Keratinocyte (primary cell): ENCODE measurements around the gene STXBP5L. TPM values are rescaled to one million over a fixed set of nuclear protein-coding genes. Genes with fewer than 3 reads are reported as not detected.
A peak's percentile ranks its signal among the peaks of the same experiment; 100 is the strongest.

Source experiments
- DNase-seq: peaks from one replicate; pipeline ENCODE4 v3.0.0-alpha.2; 2011; ENCODE audit warnings: low read depth, missing footprints, low spot score
- FAIRE-seq: peaks from 2 replicates; lab custom pipeline; 2011; peaks lifted over from hg19 to GRCh38; lab: Jason Lieb, UNC
- H2AFZ ChIP-seq: 2 replicates; pipeline ENCODE4 v1.6.0; 2012; ENCODE audit warnings: low read length, control low read depth, inconsistent platforms; ENCODE audit not compliant: control insufficient read depth
- H3K27ac ChIP-seq: 2 replicates; pipeline ENCODE4 v1.5.1; 2011; ENCODE audit warnings: low read length; ENCODE audit not compliant: control insufficient read depth, insufficient read depth
- H3K27me3 ChIP-seq: 3 replicates; pipeline ENCODE4 v1.6.0; 2011; ENCODE audit warnings: low read length; ENCODE audit not compliant: control insufficient read depth, insufficient read depth; ENCODE audit errors: extremely low read depth
- H3K36me3 ChIP-seq, 2 experiments: 2 replicates in 1 of 2; 3 replicates in 1 of 2; pipeline ENCODE4 v1.5.1; 2011; ENCODE audit warnings: low read length in 2 of 2, mild to moderate bottlenecking in 1 of 2; ENCODE audit not compliant: control insufficient read depth in 2 of 2, insufficient read depth in 2 of 2; ENCODE audit errors: extremely low read depth in 1 of 2
- H3K4me1 ChIP-seq: 3 replicates; pipeline ENCODE4 v1.5.1; 2011; ENCODE audit warnings: low read length; ENCODE audit not compliant: control insufficient read depth, insufficient read depth; ENCODE audit errors: extremely low read depth
- H3K4me2 ChIP-seq: 3 replicates; pipeline ENCODE4 v1.6.0; 2011; ENCODE audit warnings: low read depth, low read length; ENCODE audit not compliant: control insufficient read depth, insufficient read depth; ENCODE audit errors: extremely low read depth
- H3K4me3 ChIP-seq, 3 experiments: fragments of 200-600 bp in 1 of 3; sonication (generic) in 1 of 3; 2 replicates in 2 of 3; 3 replicates in 1 of 3; pipeline ENCODE4 v1.5.1; 2011 to 2016; ENCODE audit warnings: low read length in 3 of 3, mild to moderate bottlenecking in 3 of 3, control low read depth in 2 of 3, inconsistent platforms in 1 of 3, low read depth in 1 of 3, mixed read lengths in 1 of 3, mixed run types in 1 of 3, moderate library complexity in 1 of 3; ENCODE audit not compliant: control insufficient read depth in 2 of 3, insufficient read depth in 2 of 3; ENCODE audit errors: extremely low read depth in 1 of 3
- H3K79me2 ChIP-seq: 2 replicates; pipeline ENCODE4 v1.6.0; 2012; ENCODE audit warnings: low read length; ENCODE audit not compliant: control insufficient read depth, insufficient read depth
- H3K9ac ChIP-seq: 3 replicates; pipeline ENCODE4 v1.6.0; 2011; ENCODE audit warnings: low read length; ENCODE audit not compliant: control insufficient read depth, insufficient read depth; ENCODE audit errors: extremely low read depth
- H3K9me1 ChIP-seq: 3 replicates; pipeline ENCODE4 v1.6.0; 2011; ENCODE audit warnings: low read length; ENCODE audit not compliant: control insufficient read depth, insufficient read depth; ENCODE audit errors: extremely low read depth
- H3K9me3 ChIP-seq: 2 replicates; pipeline ENCODE4 v1.5.1; 2012; ENCODE audit warnings: low read depth, low read length; ENCODE audit not compliant: control insufficient read depth
- H4K20me1 ChIP-seq: 3 replicates; pipeline ENCODE4 v1.6.0; 2011; ENCODE audit warnings: low read length; ENCODE audit not compliant: control insufficient read depth, insufficient read depth; ENCODE audit errors: extremely low read depth
- CTCF ChIP-seq, 3 experiments: IDR thresholded peaks in 1 of 3; conservative IDR thresholded peaks in 1 of 3; optimal IDR thresholded peaks in 1 of 3; 2 replicates in 2 of 3; 3 replicates in 1 of 3; pipeline versions ENCODE3 to v1.5.1; 2011; ENCODE audit warnings: low read length in 3 of 3, mild to moderate bottlenecking in 3 of 3, moderate library complexity in 2 of 3, control low read depth in 1 of 3, inconsistent platforms in 1 of 3; ENCODE audit not compliant: insufficient read depth in 2 of 3; ENCODE audit errors: extremely low read depth in 1 of 3
- EZH2 ChIP-seq: IDR thresholded peaks from one replicate; pipeline ENCODE4 v1.6.1; 2012; ENCODE audit warnings: inconsistent platforms, mild to moderate bottlenecking, low read length, moderate library complexity
- dilution Hi-C: fragments of 300-500 bp; cut with MboI; formaldehyde crosslinking; loops from one replicate; pipeline ENCODE4 v1.7.0; 2020; ENCODE audit warnings: low sequenced_read_pairs; ENCODE audit not compliant: extremely low pct_ligation_motif_present
- polyA minus RNA-seq, 3 experiments: library from RNA; depleted of rRNA, polyadenylated mRNA; stranded (reverse); fragments of >200 nt; gene quantifications; 1 replicate in 1 of 3; 2 replicates in 1 of 3; 3 replicates in 1 of 3; pipeline ENCODE4 v1.2.3, GENCODE V29; 2011
- polyA plus RNA-seq, 5 experiments: library from polyadenylated mRNA; depleted of rRNA in 3 of 5; stranded (reverse) in 3 of 5; stranded (forward) in 1 of 5; unstranded in 1 of 5; fragments of >200 nt; gene quantifications; 1 replicate in 1 of 5; 2 replicates in 3 of 5; 3 replicates in 1 of 5; pipeline versions ENCODE4 v1.2.1 to v1.2.3, GENCODE V29; 2011 to 2012; ENCODE audit warnings: missing spikeins in 2 of 5, low read depth in 1 of 5, low replicate concordance in 1 of 5

The STXBP5L gene
- not detected in 3 replicates for polyA plus RNA-seq
- not detected for polyA plus RNA-seq (2011; ENCODE audit: low read depth)
- polyA plus RNA-seq (2011; cell fraction: cytosol; rRNA removed): not detected in 2 replicates
- 0.03 TPM in 1 of 2 replicates, not detected in the other for polyA plus RNA-seq (2011; cell fraction: nucleus; rRNA removed)
- not detected in 2 replicates for polyA plus RNA-seq (2012; ENCODE audit: low replicate concordance)
- not detected in 3 replicates for polyA minus RNA-seq
- not detected for polyA minus RNA-seq (2011; cell fraction: cytosol; rRNA and poly(A)+ RNA removed)
- polyA minus RNA-seq (2011; cell fraction: nucleus; rRNA and poly(A)+ RNA removed): not detected in 2 replicates

GRCh38 chr3:120908030-120908794 lies at the start of gene STXBP5L:
TSS of gene STXBP5L (plus strand) at chr3:120908205. CDS start at chr3:120909579, 1,374 bp downstream.
- Histone ChIP-seq H3K4me3 (peak within 1 kb of the TSS; percentile 17 to 45 (median 27)), H3K36me3 (no peaks in the 10 kb centered on the region), H2AFZ (no peak within 1 kb of the TSS), H3K79me2 (no peaks in the 10 kb centered on the region), H3K27ac (no peak within 1 kb of the TSS), H4K20me1 (no peaks in the 10 kb centered on the region), H3K4me1 (peaks cover 2% of the 10 kb centered on the region), H3K9me1 (no peaks in the 10 kb centered on the region), H3K9me3 (no peaks in the 10 kb centered on the region), H3K4me2 (peak within 1 kb of the TSS; percentile 50), H3K27me3 (peaks cover 32% of the 10 kb centered on the region), H3K9ac (no peak within 1 kb of the TSS)
- FAIRE-seq: no peak
- TF ChIP-seq EZH2: peak; percentile 89
- TF ChIP-seq CTCF (optimal IDR thresholded peaks at IDR 0.05 in 1 of 3, IDR thresholded peaks at IDR 0.05 in 1 of 3, conservative IDR thresholded peaks at IDR 0.05 in 1 of 3; ENCODE audit: extremely low read depth in 1 of 3, insufficient read depth in 2 of 3, low read length in 3 of 3): no peak
- DNase-seq: no peak
- dilution Hi-C loops: no loop called here

GRCh38 chr3:120858521-120858920 lies 49.5 kb upstream of the STXBP5L start:
- Histone ChIP-seq H3K9me3 (no peaks in the 10 kb centered on the region), H3K4me1 (no peaks in the 10 kb centered on the region), H3K79me2 (no peaks in the 10 kb centered on the region), H2AFZ (no peak overlapping the region), H3K36me3 (no peaks in the 10 kb centered on the region), H3K27ac (no peak overlapping the region), H3K4me2 (no peak overlapping the region), H4K20me1 (no peaks in the 10 kb centered on the region), H3K4me3 (no peak overlapping the region), H3K27me3 (no peaks in the 10 kb centered on the region), H3K9ac (no peak overlapping the region), H3K9me1 (no peaks in the 10 kb centered on the region)
- TF ChIP-seq CTCF (optimal IDR thresholded peaks at IDR 0.05 in 1 of 3, IDR thresholded peaks at IDR 0.05 in 1 of 3, conservative IDR thresholded peaks at IDR 0.05 in 1 of 3; ENCODE audit: extremely low read depth in 1 of 3, insufficient read depth in 2 of 3, low read length in 3 of 3): no peak
- DNase-seq (no peak), FAIRE-seq (no peak)
- dilution Hi-C loops: no loop called here
